Measurements from ENCODE around the gene ASIC2.

GRCh38 chr17:32964541-32964940, 328.6 kb downstream of the ASIC2 start:
- TF ChIP-seq CTCF (IDR thresholded peaks at IDR 0.05), result no peak
- TF ChIP-seq ZFX (IDR thresholded peaks at IDR 0.05; ENCODE audit: borderline replicate concordance), result no peak
